OCI-LY1 (cell line): ENCODE measurements around the gene TNS3.

ENCODE experiments used
- EZH2 ChIP-seq: fragments of 200-600 bp; sonication (generic), shearing (Covaris generic); IDR thresholded peaks from 2 replicates; pipeline ENCODE4 v1.8.0; 2017; ENCODE audit warnings: borderline replicate concordance, mixed run types, mild to moderate bottlenecking, antibody characterized with exemption, low read length, moderate library complexity, mixed read lengths
- TF ChIP-seq, protein P1 (sequence below): fragments of 200-600 bp; sonication (generic), shearing (Covaris generic); IDR thresholded peaks from 2 replicates; pipeline ENCODE4 v1.5.1; 2017; ENCODE audit warnings: mild to moderate bottlenecking, antibody characterized with exemption, low read length, moderate library complexity, mixed read lengths

DNA sequence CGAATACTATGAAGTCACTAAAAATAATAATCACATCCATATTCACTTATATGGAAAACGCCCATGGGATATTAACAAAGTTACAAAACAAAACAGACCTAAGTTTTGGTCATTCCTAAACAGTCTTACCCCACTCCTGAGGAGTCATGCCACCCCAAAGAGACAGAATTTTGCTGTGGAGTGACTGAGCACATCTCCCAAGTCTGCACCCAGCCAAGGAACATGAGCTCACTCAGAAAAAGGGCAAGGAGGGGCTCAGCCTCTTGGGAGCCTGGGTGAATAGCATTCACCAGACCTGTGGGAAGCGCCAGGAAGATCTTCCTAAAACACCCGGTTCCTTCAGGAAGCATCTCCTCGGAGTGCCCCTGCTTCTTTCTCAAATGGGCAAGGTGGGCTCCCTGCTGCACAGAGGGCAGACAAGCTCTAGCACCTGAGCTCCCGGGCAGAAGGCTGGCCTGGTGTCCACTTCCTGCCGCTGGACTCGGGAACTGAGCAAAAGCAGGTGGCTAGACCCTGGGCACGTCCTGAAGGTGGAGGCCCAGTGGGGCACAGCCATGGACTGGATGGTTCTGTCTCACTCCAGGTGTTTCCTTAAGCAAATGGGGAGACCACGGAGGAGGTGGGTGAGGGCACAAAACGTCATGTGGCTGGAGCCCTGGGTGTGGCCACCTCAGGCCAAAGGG is 31.0 kb downstream of the TNS3 start:
- TF ChIP-seq, protein P1, sequence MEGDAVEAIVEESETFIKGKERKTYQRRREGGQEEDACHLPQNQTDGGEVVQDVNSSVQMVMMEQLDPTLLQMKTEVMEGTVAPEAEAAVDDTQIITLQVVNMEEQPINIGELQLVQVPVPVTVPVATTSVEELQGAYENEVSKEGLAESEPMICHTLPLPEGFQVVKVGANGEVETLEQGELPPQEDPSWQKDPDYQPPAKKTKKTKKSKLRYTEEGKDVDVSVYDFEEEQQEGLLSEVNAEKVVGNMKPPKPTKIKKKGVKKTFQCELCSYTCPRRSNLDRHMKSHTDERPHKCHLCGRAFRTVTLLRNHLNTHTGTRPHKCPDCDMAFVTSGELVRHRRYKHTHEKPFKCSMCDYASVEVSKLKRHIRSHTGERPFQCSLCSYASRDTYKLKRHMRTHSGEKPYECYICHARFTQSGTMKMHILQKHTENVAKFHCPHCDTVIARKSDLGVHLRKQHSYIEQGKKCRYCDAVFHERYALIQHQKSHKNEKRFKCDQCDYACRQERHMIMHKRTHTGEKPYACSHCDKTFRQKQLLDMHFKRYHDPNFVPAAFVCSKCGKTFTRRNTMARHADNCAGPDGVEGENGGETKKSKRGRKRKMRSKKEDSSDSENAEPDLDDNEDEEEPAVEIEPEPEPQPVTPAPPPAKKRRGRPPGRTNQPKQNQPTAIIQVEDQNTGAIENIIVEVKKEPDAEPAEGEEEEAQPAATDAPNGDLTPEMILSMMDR: no peak
- TF ChIP-seq EZH2: no peak
